Ovary (tissue), 3 donors: ENCODE data around the gene RPL41.

ENCODE experiments used
- POLR2A ChIP-seq: fragments of 450-650 bp; IDR thresholded peaks from one replicate; pipeline ENCODE4 v1.6.1; 2017; ENCODE audit warnings: antibody characterized with exemption, mild to moderate bottlenecking, moderate library complexity
- TF ChIP-seq, protein P1 (sequence below), 3 donors: fragments of 450-650 bp in 2 of 3; fragments of 200-600 bp in 1 of 3; IDR thresholded peaks; one replicate each; pipeline versions ENCODE4 v1.5.1 to v1.8.0; 2016 to 2022; ENCODE audit warnings: antibody characterized with exemption in 3 of 3, mild to moderate bottlenecking in 1 of 3
- donor health status: DM: no; HTN: no; CAD: no.

DNA sequence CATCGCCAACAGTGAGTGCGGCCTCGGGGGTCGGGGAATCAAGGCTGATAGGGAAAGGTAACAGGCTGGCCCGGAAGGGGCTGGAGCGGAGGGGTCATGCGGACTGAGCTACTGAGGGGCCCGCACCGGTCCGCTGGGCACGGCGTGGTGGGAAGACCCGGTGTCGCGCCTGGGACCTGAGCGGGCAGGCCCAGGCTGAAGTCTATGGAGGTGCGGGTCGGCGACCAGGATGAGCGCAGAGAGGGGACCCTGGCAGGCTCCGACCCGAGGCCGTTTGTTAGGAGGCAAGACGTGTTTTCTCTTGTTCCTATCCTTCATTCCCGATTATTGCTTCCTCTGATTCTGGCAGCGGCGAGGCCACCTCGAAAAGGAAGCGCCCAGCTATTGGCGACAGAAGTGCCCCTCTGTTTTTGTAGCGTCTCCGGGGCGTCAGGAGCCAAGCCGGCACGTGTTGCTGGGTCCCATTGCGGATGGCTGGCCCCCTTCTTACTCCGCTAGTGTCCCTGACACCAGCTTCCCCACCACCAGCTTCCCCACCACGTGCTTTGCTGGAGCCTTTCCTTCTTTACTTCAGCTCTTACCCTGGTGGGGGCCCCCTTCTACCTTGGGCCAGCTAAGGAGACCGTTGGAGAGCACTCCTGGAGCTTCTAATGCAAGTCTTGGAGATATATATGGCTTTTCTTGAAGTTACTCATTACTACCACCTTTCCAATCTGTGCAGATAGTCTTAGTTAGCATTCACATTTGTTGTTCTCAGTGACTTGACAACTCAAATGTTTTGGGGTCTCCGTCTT is 11.4 kb upstream of the RPL41 start:
- TF ChIP-seq, protein P1, sequence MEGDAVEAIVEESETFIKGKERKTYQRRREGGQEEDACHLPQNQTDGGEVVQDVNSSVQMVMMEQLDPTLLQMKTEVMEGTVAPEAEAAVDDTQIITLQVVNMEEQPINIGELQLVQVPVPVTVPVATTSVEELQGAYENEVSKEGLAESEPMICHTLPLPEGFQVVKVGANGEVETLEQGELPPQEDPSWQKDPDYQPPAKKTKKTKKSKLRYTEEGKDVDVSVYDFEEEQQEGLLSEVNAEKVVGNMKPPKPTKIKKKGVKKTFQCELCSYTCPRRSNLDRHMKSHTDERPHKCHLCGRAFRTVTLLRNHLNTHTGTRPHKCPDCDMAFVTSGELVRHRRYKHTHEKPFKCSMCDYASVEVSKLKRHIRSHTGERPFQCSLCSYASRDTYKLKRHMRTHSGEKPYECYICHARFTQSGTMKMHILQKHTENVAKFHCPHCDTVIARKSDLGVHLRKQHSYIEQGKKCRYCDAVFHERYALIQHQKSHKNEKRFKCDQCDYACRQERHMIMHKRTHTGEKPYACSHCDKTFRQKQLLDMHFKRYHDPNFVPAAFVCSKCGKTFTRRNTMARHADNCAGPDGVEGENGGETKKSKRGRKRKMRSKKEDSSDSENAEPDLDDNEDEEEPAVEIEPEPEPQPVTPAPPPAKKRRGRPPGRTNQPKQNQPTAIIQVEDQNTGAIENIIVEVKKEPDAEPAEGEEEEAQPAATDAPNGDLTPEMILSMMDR (IDR thresholded peaks at IDR 0.05): no peak
- no peak for TF ChIP-seq POLR2A
